Heart left ventricle (tissue), 13 donors: ENCODE results near the gene ADGRG6.

Experiments used
- CTCF ChIP-seq, 12 donors: fragments of 200-600 bp; sonication (generic) in 4 of 12; IDR thresholded peaks; one replicate each; pipeline versions ENCODE4 v1.5.0 to v1.8.0; 2018 to 2022; ENCODE audit warnings: antibody characterized with exemption in 12 of 12, mild to moderate bottlenecking in 5 of 12
- POLR2A ChIP-seq, 2 donors: fragments of 450-650 bp; IDR thresholded peaks; one replicate each; pipeline ENCODE4 v1.6.1; 2017; ENCODE audit warnings: antibody characterized with exemption in 2 of 2, mild to moderate bottlenecking in 2 of 2, moderate library complexity in 2 of 2
- donor health status: ischemic (EF 13 %, LVEDD 7.1; RV severe dilation, severe dysfunction).
- donor health status: DM: no; HTN: yes; CAD: no.
- donor health status: DM: no; HTN: no; CAD: no.
- donor health status: ischemic (EF 25% LVEDD 6.9; RV normal size, moderate dysfunction).
- donor health status: ischemic (EF 25% LVEDD 5.7; RV mildly dilated, moderate dysfunction).
- donor health status: ischemic (EF 35%, LVEDD 5.7; RV mildly dilated, moderate dysfunction).
- donor health status: nonischemic (EF 11% LVEDD 7.7; RV severe dilation, severe dysfunction).
- donor health status: DM: yes; HTN: yes; CAD: no.
- donor health status: PGD.
- donor health status: ischemic (EF 29% LVEDD 5.4; RV normal size, mild dysfunction).
- donor health status: nonischemic (EF 23%, LVEDD 6.1; RV moderate dilation, normal function).

DNA sequence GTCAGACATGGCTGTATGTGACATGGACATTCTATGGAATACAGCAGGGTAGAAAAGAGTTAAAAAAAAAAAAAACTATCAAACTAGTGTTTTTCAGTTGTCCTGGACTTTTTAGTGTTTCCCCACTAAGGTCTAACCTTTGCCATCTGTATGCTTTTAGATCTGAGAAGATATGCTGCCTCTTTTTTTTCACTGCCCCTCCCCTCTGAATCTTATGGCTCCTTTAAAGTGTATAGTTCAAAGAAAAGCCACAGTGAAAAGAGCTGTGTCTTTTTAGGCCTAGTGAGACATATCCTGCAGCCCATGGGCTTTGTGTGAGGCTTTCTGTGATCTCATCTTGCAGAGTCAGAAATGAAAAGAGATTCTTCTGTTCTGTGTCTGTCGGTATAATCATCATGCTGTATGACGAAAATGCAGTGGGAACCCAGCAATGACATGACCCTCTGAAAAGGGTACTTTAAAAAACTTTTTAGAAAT is 29.3 kb downstream of the ADGRG6 start:
- no peak for TF ChIP-seq CTCF (IDR thresholded peaks at IDR 0.05)
- no peak for TF ChIP-seq POLR2A (IDR thresholded peaks at IDR 0.05)
